ENCODE data around the gene MFSD2A.
"Not testable (repeated sequence)": the region's sequence is repeated elsewhere in the genome, so short reads cannot be mapped to it uniquely, and the experiment has no call there.

The MFSD2A gene

DNA sequence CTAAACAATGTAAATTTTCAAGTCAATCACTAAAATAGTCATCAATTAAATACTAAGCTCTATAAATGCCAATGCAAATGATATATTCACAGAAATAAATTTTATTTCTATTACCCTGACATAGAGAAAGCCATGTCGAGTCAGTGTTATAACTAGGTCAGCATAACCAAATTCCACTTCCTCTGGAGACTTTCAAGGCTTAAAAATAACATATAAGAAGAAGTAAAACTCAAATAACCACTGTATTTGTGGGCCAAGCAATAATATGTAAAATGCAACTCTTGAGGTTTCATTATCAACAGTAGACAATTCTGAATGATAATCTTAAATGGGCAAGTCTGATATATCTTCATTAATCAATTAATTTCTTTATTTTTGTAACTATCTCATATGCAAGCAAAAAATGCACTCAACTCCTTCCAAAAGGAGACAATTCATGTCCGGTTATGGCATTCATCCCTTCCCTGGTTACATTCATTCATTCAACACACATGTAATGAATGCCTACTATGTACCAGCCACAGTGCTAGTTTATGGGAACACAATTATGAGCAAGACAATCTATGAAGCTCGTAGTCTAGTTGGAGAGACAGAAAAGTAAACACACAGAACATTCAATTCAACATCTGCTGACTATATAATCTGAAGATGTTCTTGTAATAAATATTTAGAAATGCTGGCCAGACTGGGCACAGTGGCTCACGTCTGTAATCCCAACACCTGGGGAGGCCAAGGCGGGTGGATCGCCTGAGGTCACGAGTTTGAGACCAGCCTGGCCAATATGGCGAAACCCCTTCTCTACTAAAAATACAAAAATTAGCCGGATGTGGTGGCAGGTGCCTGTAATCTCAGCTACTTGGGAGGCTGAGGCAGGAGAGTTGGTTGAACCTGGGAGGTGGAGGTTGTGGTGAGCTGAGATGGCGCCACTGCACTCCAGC is 48.5 kb downstream of the MFSD2A start:
- no peak for DNase-seq (ENCODE audit: low read depth)

DNA sequence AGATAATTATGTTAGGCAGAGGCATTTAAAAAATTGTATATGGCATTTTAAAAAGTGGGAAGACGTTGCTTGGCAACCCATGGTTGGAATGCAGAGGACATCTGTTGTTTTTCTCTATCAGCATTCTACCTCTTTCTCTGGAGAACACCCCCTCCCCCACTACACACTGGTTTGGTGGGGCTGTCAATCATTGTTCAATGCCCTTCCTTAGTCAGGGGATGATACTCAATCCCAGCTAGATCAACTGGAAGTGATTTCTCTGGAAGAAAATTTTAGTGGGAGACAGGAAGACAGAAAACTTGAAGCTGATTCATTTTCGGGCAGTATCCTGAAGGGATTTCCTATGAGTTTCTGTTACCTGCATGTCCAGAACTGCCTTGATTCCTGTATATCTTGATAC is 49.9 kb downstream of the MFSD2A start:
- no peak for DNase-seq (ENCODE audit: low read depth)

DNA sequence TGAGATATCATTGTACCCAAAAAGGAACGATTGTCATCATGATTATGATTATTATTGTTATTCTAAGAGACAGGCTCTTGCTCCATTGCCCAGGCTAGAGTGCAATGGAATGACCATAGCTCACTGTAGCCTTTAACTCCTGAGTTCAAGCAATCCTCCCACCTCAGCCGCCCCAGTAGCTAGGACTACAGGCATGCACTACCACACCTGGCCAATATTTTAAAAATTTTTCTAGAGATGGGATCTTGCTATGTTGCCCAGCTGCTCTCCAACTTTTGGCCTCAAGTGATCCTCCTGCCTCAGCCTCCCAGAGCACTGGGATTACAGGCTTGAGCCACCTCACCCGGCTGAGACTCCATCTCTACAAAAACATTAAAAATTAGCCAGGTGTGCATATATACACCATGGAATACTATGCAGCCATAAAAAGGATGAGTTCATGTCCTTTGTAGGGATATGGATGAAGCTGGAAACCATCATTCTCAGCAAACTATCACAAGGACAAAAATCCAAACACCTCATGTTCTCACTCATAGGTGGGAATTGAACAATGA is 52.6 kb downstream of the MFSD2A start:
- DNase-seq (ENCODE audit: low read depth), result not testable (repeated sequence)

DNA sequence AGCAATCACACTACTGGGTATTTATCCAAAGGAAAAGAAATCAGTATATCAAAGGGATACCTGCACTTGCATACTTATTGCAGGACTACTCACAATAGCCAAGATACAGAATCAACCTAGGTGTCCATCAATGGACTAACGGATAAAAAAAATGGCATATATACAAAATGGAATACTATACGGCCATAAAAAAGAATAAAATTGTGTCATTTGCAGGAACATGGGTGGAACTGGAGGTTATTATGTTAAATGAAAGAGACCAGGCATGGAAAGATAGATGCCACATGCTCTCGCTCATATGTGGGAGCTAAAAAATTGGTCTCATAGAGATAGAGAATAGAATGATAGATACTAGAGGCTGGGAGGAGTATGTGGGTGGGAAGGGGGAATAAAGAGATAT is 56.3 kb downstream of the MFSD2A start:
- DNase-seq (ENCODE audit: low read depth), result no peak

- no peak for DNase-seq (ENCODE audit: low read depth)
Observed at GRCh38 chr1:40014253-40014706, 59.3 kb downstream of the MFSD2A start.

GRCh38 chr1:40014812-40015594 is 60.1 kb downstream of the MFSD2A start:
- no peak for DNase-seq (ENCODE audit: low read depth)

DNA sequence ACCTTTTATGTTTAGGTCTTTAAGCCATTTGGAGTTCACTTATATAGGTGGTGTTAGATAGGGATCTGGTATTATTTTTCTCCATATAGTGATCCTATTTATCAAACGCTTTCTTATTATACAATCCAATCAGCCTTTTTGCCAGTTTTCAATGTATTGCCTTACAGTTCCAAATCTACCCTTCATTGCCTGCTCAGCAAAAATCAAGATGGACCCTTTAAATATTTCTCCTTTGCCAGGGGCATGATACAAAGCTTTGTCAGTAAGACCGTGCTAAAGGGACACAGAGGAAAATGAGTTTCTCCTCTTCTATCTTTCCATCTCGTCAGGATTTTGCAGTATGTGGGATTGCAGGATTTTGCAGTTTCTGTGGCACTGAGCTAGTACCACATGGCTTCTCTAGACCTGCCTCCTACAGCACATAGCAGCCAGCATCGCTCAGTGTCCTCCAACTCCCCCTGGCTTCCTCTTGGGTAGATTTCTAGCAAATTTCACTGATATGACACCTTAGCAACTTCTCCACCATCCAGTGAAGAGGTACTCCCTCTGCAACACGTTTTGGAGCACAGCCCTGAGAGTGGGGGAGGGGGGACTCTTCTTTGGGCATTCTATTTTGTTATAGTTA is 63.1 kb downstream of the MFSD2A start:
- DNase-seq (ENCODE audit: low read depth), result no peak

Measured in activated T-cell treated with anti-CD3 and anti-CD28 coated beads for 1 hour (primary cell).